Measurements from ENCODE around the gene FBXL19. TPM values are rescaled to one million over a fixed set of nuclear protein-coding genes. Genes with fewer than 3 reads are reported as not detected.

Gene FBXL19
- polyA plus RNA-seq, 1 donor from 2014 or later: 99.6 TPM

GRCh38 chr16:30925632-30925987, 2.2 kb downstream of the FBXL19 start:
- H3K9me3 ChIP-seq (ENCODE audit: low read length): no peaks in the 10 kb centered on the region
- H3K36me3 ChIP-seq (ENCODE audit: insufficient read depth, low read length): no peaks in the 10 kb centered on the region
- peaks cover 11% of the 10 kb centered on the region for H3K79me2 ChIP-seq (replicated peaks; ENCODE audit: insufficient read depth, low read length)
- H3F3A ChIP-seq (ENCODE audit: insufficient read depth, low read length, poor library complexity, severe bottlenecking): no peaks in the 10 kb centered on the region
- H3K27ac ChIP-seq (ENCODE audit: low read length): no peak overlapping the region
- TF ChIP-seq CTCF (IDR thresholded peaks at IDR 0.05; ENCODE audit: poor library complexity, severe bottlenecking) (no peak), RAD21 (conservative IDR thresholded peaks at IDR 0.05) (no peak), TAF1 (IDR thresholded peaks at IDR 0.05; ENCODE audit: low read depth) (no peak), EZH2 (IDR thresholded peaks at IDR 0.05; ENCODE audit: borderline replicate concordance, insufficient read depth, low read length, poor library complexity, severe bottlenecking) (no peak), EP300 (conservative IDR thresholded peaks at IDR 0.05; ENCODE audit: poor library complexity, severe bottlenecking) (no peak), MXI1 (conservative IDR thresholded peaks at IDR 0.05; ENCODE audit: poor library complexity, severe bottlenecking) (no peak), POLR2AphosphoS5 (IDR thresholded peaks at IDR 0.05) (no peak), SMC3 (conservative IDR thresholded peaks at IDR 0.05; ENCODE audit: poor library complexity) (no peak), REST (IDR thresholded peaks at IDR 0.05; ENCODE audit: borderline replicate concordance) (no peak)
- H3K4me3 ChIP-seq (ENCODE audit: low read length): peak overlapping the region; percentile 87
- H3K9ac ChIP-seq (ENCODE audit: low read length): peak overlapping the region; percentile 88
- no peaks in the 10 kb centered on the region for H3K27me3 ChIP-seq (ENCODE audit: insufficient read depth, low read depth, low read length)
- no peak overlapping the region for H2AFZ ChIP-seq (ENCODE audit: low read depth, low read length)
- no peak overlapping the region for H3K4me2 ChIP-seq (ENCODE audit: low read length)
- H3K9me2 ChIP-seq (ENCODE audit: insufficient read depth, low read length): no peaks in the 10 kb centered on the region
- no peaks in the 10 kb centered on the region for H4K20me1 ChIP-seq (ENCODE audit: insufficient read depth)

GRCh38 chr16:30925995-30926811, 2.8 kb downstream of the FBXL19 start:
- no peaks in the 10 kb centered on the region for H3K27me3 ChIP-seq (ENCODE audit: insufficient read depth, low read depth, low read length)
- no peaks in the 10 kb centered on the region for H3K9me3 ChIP-seq (ENCODE audit: low read length)
- no peak overlapping the region for H3K4me2 ChIP-seq (ENCODE audit: low read length)
- H3K36me3 ChIP-seq (ENCODE audit: insufficient read depth, low read length): no peaks in the 10 kb centered on the region
- H3K4me3 ChIP-seq (ENCODE audit: low read length): peak overlapping the region; percentile 87
- no peaks in the 10 kb centered on the region for H3K9me2 ChIP-seq (ENCODE audit: insufficient read depth, low read length)
- H3K27ac ChIP-seq (ENCODE audit: low read length): no peak overlapping the region
- no peaks in the 10 kb centered on the region for H4K20me1 ChIP-seq (ENCODE audit: insufficient read depth)
- H3F3A ChIP-seq (ENCODE audit: insufficient read depth, low read length, poor library complexity, severe bottlenecking): no peaks in the 10 kb centered on the region
- H3K79me2 ChIP-seq (replicated peaks; ENCODE audit: insufficient read depth, low read length): peaks cover 11% of the 10 kb centered on the region
- H2AFZ ChIP-seq (ENCODE audit: low read depth, low read length): no peak overlapping the region
- no peak overlapping the region for H3K9ac ChIP-seq (ENCODE audit: low read length)
- TF ChIP-seq TAF1 (IDR thresholded peaks at IDR 0.05; ENCODE audit: low read depth): no peak
- TF ChIP-seq CTCF (IDR thresholded peaks at IDR 0.05; ENCODE audit: poor library complexity, severe bottlenecking): no peak
- no peak for TF ChIP-seq POLR2AphosphoS5 (IDR thresholded peaks at IDR 0.05)
- TF ChIP-seq SMC3 (conservative IDR thresholded peaks at IDR 0.05; ENCODE audit: poor library complexity): no peak
- no peak for TF ChIP-seq EZH2 (IDR thresholded peaks at IDR 0.05; ENCODE audit: borderline replicate concordance, insufficient read depth, low read length, poor library complexity, severe bottlenecking)
- TF ChIP-seq REST (IDR thresholded peaks at IDR 0.05; ENCODE audit: borderline replicate concordance): no peak
- no peak for TF ChIP-seq RAD21 (conservative IDR thresholded peaks at IDR 0.05)
- no peak for TF ChIP-seq EP300 (conservative IDR thresholded peaks at IDR 0.05; ENCODE audit: poor library complexity, severe bottlenecking)
- TF ChIP-seq MXI1 (conservative IDR thresholded peaks at IDR 0.05; ENCODE audit: poor library complexity, severe bottlenecking): no peak

Data from neural cell (in vitro differentiated cells).